WTC11 (cell line): Measurements from ENCODE around the gene MGMT. TPM values are rescaled to one million over a fixed set of nuclear protein-coding genes. Genes with fewer than 3 reads are reported as not detected.

Experiments
- ATAC-seq: fragments of 200-7000 bp; cut with Tn5 transposase; 2 replicates; pipeline ENCODE4 v1.10.0; 2021; ENCODE audit warnings: mild to moderate bottlenecking, moderate library complexity
- CTCF ChIA-PET: fragments of 300-600 bp; sonication (Branson Sonifier 250); formaldehyde crosslinking; loops from one replicate; lab custom pipeline; 2021; ENCODE audit warnings: antibody characterized with exemption; lab: Charles Lee
- POLR2A ChIA-PET: fragments of 350-600 bp; sonication (Branson Sonifier 250); formaldehyde crosslinking; loops from one replicate; lab custom pipeline; 2021; ENCODE audit warnings: antibody characterized with exemption; lab: Charles Lee
- DNase-seq: peaks from one replicate; pipeline ENCODE4 v3.0.0; 2021; ENCODE audit warnings: low spot score
- H3K27ac Mint-ChIP-seq: 2 replicates; pipeline ENCODE4 v1.8.0; 2021; ENCODE audit warnings: mixed read lengths
- H3K27me3 Mint-ChIP-seq: 2 replicates; pipeline ENCODE4 v1.8.0; 2021; ENCODE audit warnings: low read depth, mild to moderate bottlenecking, moderate library complexity, mixed read lengths
- H3K36me3 Mint-ChIP-seq: 2 replicates; pipeline ENCODE4 v1.8.0; 2021; ENCODE audit warnings: mixed read lengths
- H3K4me1 Mint-ChIP-seq: 2 replicates; pipeline ENCODE4 v1.8.0; 2022; ENCODE audit warnings: mixed read lengths
- H3K4me3 Mint-ChIP-seq: 2 replicates; pipeline ENCODE4 v1.8.0; 2021; ENCODE audit warnings: mild to moderate bottlenecking, moderate library complexity, mixed read lengths
- H3K9me3 Mint-ChIP-seq: 2 replicates; pipeline ENCODE4 v1.8.0; 2021; ENCODE audit warnings: mixed read lengths
- ATF3 ChIP-seq: sonication (generic); formaldehyde crosslinking; conservative IDR thresholded peaks from 2 replicates; pipeline ENCODE4 v1.8.1; 2022; ENCODE audit warnings: mild to moderate bottlenecking, missing genetic modification reagents
- ATF6 ChIP-seq: sonication (generic); formaldehyde crosslinking; IDR thresholded peaks from 2 replicates; pipeline ENCODE4 v1.8.1; 2023; ENCODE audit warnings: mild to moderate bottlenecking, missing genetic modification reagents
- CDX4 ChIP-seq: fragments of 250-450 bp; sonication (Bioruptor Pico); IDR thresholded peaks from 2 replicates; pipeline ENCODE4 v1.9.0; 2021; ENCODE audit warnings: moderate library complexity, mild to moderate bottlenecking, inconsistent platforms, borderline replicate concordance
- CREM ChIP-seq: sonication (generic); formaldehyde crosslinking; IDR thresholded peaks from 2 replicates; pipeline ENCODE4 v1.8.1; 2022; ENCODE audit warnings: mild to moderate bottlenecking, missing genetic modification reagents, moderate library complexity
- ELF4 ChIP-seq: sonication (generic); formaldehyde crosslinking; IDR thresholded peaks from 2 replicates; pipeline ENCODE4 v1.8.1; 2022; ENCODE audit warnings: low read depth, mild to moderate bottlenecking, moderate library complexity, missing genetic modification reagents
- KAT7 ChIP-seq: sonication (generic); formaldehyde crosslinking; IDR thresholded peaks from 2 replicates; pipeline ENCODE4 v1.8.1; 2023; ENCODE audit warnings: missing genetic modification reagents, mild to moderate bottlenecking, borderline replicate concordance
- NFYB ChIP-seq: sonication (generic); formaldehyde crosslinking; conservative IDR thresholded peaks from 2 replicates; pipeline ENCODE4 v1.8.0; 2022; ENCODE audit warnings: low read depth, missing genetic modification reagents
- TCF7 ChIP-seq: sonication (generic); formaldehyde crosslinking; IDR thresholded peaks from 2 replicates; pipeline ENCODE4 v1.8.0; 2022; ENCODE audit warnings: mild to moderate bottlenecking, low read depth, missing genetic modification reagents, moderate library complexity
- ZMAT4 ChIP-seq: fragments of 250-450 bp; sonication (Bioruptor Pico); IDR thresholded peaks from 2 replicates; pipeline ENCODE4 v1.9.0; 2021; ENCODE audit warnings: mild to moderate bottlenecking
- ZNF263 ChIP-seq: sonication (generic); formaldehyde crosslinking; IDR thresholded peaks from 2 replicates; pipeline ENCODE4 v1.8.1; 2022; ENCODE audit warnings: low read depth, mild to moderate bottlenecking, moderate library complexity, missing genetic modification reagents
- ZNF317 ChIP-seq: sonication (generic); formaldehyde crosslinking; IDR thresholded peaks from 2 replicates; pipeline ENCODE4 v1.8.1; 2023; ENCODE audit warnings: low read depth, mild to moderate bottlenecking, moderate library complexity, missing genetic modification reagents, borderline replicate concordance
- total RNA-seq: library from RNA; stranded (reverse); gene quantifications from 3 replicates; pipeline ENCODE4 v1.2.3, GENCODE V29; 2021

Gene MGMT
- total RNA-seq, 1 experiment from 2014 or later, result 11.8 TPM

GRCh38 chr10:129761981-129762956 lies 295.2 kb downstream of the MGMT start (continued):
- TF ChIP-seq ATF3 (CRISPR knock-in tag), result no peak

- Mint-ChIP-seq H3K27me3 (no peaks in the 10 kb centered on the region), H3K27ac (no peak overlapping the region), H3K9me3 (no peaks in the 10 kb centered on the region), H3K36me3 (no peaks in the 10 kb centered on the region), H3K4me3 (no peak overlapping the region), H3K4me1 (peaks cover 8% of the 10 kb centered on the region)
- ATAC-seq (no peak), DNase-seq (peak; percentile 5)
- POLR2A ChIA-PET, result no interaction called here
- TF ChIP-seq CREM (CRISPR knock-in tag), result no peak
- TF ChIP-seq ZNF263, result no peak
- TF ChIP-seq ATF6 (CRISPR knock-in tag), result no peak
- TF ChIP-seq ZNF317 (CRISPR knock-in tag), result no peak
- CTCF ChIA-PET, result interaction anchor here (1.3 to 1.7 kb wide), 2 partner anchors 106 to 125 kb away, joined by 3 to 6 read pairs; no protein-coding TSS in a partner anchor
Observed at GRCh38 chr10:129764011-129764900, 297.2 kb downstream of the MGMT start.

GRCh38 chr10:129764901-129765663 lies 298.0 kb downstream of the MGMT start:
- ATAC-seq, result no peak
- Mint-ChIP-seq H3K27ac (no peak overlapping the region), H3K4me3 (no peak overlapping the region), H3K36me3 (no peaks in the 10 kb centered on the region), H3K27me3 (no peaks in the 10 kb centered on the region), H3K4me1 (peaks cover 8% of the 10 kb centered on the region), H3K9me3 (no peaks in the 10 kb centered on the region)
- DNase-seq, result no peak
- POLR2A ChIA-PET, result no interaction called here
- TF ChIP-seq TCF7, result no peak
- no peak for TF ChIP-seq KAT7 (CRISPR knock-in tag)
- no peak for TF ChIP-seq NFYB
- no peak for TF ChIP-seq ZMAT4 (CRISPR knock-in tag)
- no peak for TF ChIP-seq ELF4 (CRISPR knock-in tag)
- no peak for TF ChIP-seq CDX4 (CRISPR knock-in tag)
- CTCF ChIA-PET, result interaction anchor here (1.3 to 2.9 kb wide), 3 partner anchors 106 to 203 kb away, joined by 3 to 12 read pairs (median 6); no protein-coding TSS in a partner anchor
